Amygdala (tissue), 56 donors: Measurements from ENCODE around the gene POLR3B.

Experiments
- DNase-seq, 56 donors: peaks; one replicate each; lab custom pipeline; 2025; lab: John Stamatoyannopoulos, UW

The POLR3B gene

DNA sequence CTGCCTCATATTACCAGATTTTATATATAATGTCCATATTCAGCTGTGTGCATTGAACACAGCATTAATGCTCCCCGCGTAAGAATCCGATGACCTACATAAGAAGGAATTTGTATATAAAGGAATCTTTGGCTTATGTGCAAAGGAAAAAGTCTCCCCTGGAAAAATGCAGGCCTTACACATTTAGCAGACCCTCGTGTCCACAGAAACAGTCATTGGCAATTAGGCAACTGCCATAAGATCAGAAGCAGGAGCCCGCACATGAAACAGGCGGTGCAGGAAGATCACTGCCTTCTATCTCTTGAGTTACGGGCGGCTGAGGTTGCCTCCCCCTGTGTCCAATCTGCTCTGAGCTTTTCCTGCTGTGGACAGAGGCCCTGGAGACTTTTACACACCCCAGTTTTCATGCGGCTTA lies 162.1 kb downstream of the POLR3B start:
- DNase-seq = no peak

DNA sequence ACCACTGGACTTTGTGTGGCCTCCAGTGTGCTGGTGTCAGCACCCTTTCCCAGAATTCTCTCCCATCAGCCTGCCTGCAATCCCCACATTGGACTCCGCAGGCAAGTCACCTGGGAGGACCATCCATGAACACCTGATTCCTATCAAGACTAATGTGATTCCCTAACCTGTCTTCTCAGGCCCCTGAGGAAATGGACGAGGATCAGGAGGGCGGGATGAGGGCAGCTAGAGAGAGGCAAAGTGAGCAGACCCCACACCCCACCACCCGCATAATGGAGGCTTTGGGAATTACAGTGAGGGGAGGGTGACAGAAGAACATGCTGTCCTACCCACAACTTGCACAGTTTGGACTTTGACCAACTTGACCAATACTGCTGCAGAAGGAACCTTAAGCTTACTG lies 164.4 kb downstream of the POLR3B start:
- DNase-seq = no peak

DNA sequence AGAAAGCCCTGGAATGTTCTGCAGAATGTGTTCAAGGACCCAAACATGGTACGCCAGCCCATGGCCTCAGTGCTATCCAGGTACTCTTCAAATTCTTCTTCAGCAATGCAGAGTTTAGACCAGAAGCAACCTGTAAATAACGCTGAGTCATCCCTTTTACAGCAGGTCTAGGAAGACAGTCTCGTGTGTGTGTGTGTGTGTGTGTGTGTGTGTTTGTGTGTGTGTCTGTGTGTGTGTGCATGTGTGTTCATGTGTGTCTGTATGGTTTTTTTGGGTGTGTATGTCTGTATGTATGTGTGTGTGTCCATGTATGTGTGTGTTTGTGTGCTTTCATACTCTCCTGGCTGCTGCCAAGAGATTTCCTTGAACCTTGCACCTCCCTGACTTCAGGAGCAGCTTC lies 165.2 kb downstream of the POLR3B start:
- no peak for DNase-seq

DNA sequence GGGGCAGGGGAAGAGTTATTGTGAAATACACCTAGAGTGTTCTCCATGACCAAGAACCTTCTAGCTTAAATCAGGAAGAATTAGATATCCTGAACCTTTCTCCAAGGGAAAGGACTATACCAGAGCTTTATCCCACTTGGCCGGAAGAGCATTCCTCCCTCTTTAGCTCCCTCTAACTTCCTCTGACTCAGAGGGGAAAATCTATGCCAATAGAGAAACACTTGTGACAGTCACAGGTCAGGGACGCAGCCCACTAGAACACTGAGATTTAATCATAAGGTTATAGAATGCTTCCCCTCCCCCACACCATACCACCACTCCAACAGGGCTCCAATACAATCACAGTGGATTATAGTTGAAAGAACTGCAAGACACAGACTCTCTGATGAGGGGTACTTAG lies 169.8 kb downstream of the POLR3B start:
- no peak for DNase-seq

DNA sequence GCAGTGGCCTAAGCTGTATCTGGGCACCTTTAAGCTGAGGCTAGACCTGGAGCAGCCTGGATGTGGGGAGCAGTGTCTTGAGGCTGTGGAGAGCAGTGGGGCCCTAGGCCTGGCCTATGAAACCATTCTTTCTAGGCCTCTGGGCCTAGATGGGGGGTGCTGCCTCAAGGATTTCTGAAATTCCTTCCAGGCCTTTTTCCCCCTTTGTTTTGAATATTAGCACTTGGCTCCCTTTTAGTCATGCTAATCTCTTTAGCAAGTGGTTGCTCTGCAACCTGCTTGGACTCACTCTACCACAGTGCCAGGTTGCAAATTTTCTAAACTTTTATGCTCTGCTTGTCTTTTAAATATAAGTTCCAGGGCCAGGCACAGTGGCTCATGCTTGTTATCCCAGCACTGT lies 183.7 kb downstream of the POLR3B start:
- no peak for DNase-seq

DNA sequence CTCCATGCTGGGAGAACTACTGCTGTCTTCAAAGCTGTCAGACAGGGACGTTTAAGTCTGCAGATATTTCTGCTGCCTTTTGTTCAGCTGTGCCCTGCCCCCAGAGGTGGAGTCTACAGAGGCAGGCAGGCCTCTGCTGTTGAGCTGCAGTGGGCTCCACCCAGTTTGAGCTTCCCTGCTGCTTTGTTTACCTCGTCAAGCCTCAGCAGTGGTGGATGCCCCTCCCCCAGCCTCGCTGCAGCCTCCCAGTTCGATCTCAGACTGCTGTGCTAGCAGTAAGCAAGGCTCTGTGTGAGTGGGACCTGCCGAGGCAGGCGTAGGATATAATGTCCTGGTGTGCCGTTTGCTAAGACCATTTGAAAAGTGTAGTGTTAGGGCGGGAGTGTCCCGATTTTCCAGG lies 193.9 kb downstream of the POLR3B start:
- DNase-seq = no peak

DNA sequence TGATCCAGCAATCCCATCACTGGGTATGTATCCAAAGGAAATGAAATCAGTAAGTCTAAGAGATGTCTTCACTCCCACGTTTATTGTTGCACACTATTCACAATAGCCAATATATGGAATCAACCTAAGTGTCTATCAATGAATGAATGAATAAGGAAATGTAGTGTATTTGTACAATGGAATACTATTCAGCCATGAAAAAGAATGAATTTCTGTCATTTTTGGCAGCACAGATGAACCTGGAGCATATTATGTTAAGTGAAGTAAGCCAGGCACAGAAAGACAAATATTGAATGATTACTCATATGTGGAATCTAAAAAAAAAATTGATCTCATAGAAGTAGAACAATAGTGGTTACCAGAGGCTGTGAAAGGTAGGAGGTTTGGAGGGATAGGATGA lies 194.7 kb downstream of the POLR3B start:
- DNase-seq = no peak
